SK-N-SH treated with all-trans-retinoic acid at 6 μM for 48 hours (cell line): Measurements from ENCODE around the gene TRPM2.

ENCODE experiments used
- OSR1 ChIP-seq: fragments of 250-450 bp; sonication (Bioruptor Pico); IDR thresholded peaks from 2 replicates; pipeline ENCODE4 v1.8.0; 2022; ENCODE audit warnings: moderate library complexity, mild to moderate bottlenecking, inconsistent platforms
- ZNF565 ChIP-seq: fragments of 450-650 bp; formaldehyde crosslinking; conservative IDR thresholded peaks from 2 replicates; pipeline ENCODE4 v1.5.0; 2020; ENCODE audit warnings: low read depth, mild to moderate bottlenecking, moderate library complexity
- TF ChIP-seq, protein P1 (sequence below): fragments of 250-450 bp; sonication (Bioruptor Pico); IDR thresholded peaks from 2 replicates; pipeline ENCODE4 v1.5.0; 2020; ENCODE audit warnings: mild to moderate bottlenecking, moderate library complexity

- TF ChIP-seq ZNF565 (no peak), OSR1 (CRISPR knock-in tag) (no peak)
- TF ChIP-seq, protein P1, sequence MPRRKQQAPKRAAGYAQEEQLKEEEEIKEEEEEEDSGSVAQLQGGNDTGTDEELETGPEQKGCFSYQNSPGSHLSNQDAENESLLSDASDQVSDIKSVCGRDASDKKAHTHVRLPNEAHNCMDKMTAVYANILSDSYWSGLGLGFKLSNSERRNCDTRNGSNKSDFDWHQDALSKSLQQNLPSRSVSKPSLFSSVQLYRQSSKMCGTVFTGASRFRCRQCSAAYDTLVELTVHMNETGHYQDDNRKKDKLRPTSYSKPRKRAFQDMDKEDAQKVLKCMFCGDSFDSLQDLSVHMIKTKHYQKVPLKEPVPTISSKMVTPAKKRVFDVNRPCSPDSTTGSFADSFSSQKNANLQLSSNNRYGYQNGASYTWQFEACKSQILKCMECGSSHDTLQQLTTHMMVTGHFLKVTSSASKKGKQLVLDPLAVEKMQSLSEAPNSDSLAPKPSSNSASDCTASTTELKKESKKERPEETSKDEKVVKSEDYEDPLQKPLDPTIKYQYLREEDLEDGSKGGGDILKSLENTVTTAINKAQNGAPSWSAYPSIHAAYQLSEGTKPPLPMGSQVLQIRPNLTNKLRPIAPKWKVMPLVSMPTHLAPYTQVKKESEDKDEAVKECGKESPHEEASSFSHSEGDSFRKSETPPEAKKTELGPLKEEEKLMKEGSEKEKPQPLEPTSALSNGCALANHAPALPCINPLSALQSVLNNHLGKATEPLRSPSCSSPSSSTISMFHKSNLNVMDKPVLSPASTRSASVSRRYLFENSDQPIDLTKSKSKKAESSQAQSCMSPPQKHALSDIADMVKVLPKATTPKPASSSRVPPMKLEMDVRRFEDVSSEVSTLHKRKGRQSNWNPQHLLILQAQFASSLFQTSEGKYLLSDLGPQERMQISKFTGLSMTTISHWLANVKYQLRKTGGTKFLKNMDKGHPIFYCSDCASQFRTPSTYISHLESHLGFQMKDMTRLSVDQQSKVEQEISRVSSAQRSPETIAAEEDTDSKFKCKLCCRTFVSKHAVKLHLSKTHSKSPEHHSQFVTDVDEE (CRISPR knock-in tag): no peak
Observed at GRCh38 chr21:44354775-44355771, 1.7 kb downstream of the TRPM2 start.
